ENCODE data around the gene SLC1A3.

DNA sequence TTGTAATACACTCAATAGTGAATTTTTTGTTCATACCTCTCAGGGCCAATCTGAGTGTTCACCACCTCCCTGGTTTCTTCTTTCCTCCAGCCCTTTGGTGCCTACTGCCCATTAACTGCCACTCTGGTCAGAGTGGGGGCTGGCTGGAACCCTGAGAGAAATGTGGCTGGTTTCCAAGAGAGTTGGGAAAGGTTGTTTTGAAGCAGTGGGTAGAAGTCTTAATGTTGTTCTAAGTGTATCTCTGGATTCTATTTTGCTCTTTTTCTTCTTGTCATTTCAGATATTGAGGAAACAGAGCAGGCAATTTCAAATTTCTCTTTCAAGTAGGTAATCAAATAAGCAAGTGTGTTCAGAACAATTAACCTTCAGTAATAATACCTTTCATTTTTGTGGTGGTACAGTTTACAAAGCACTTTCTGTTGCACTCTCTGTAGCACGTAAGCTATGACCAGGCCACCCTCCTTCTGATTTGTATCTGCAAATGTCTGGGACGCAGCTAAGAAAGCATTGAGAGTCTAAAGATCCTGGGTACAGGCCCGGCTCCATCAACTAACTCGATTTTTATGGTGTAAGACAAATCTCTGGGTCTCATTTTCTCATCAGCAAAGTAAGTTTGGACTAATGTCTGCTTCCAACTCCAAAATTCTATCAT lies 8.4 kb downstream of the SLC1A3 start:
- TF ChIP-seq, protein P1, sequence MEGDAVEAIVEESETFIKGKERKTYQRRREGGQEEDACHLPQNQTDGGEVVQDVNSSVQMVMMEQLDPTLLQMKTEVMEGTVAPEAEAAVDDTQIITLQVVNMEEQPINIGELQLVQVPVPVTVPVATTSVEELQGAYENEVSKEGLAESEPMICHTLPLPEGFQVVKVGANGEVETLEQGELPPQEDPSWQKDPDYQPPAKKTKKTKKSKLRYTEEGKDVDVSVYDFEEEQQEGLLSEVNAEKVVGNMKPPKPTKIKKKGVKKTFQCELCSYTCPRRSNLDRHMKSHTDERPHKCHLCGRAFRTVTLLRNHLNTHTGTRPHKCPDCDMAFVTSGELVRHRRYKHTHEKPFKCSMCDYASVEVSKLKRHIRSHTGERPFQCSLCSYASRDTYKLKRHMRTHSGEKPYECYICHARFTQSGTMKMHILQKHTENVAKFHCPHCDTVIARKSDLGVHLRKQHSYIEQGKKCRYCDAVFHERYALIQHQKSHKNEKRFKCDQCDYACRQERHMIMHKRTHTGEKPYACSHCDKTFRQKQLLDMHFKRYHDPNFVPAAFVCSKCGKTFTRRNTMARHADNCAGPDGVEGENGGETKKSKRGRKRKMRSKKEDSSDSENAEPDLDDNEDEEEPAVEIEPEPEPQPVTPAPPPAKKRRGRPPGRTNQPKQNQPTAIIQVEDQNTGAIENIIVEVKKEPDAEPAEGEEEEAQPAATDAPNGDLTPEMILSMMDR (IDR thresholded peaks at IDR 0.05): no peak
- TF ChIP-seq POLR2AphosphoS5 (IDR thresholded peaks at IDR 0.05): no peak
- TF ChIP-seq POLR2A (IDR thresholded peaks at IDR 0.05; ENCODE audit: low read depth): no peak
- TF ChIP-seq EP300 (IDR thresholded peaks at IDR 0.05): no peak
